GM21526 (cell line): Measurements from ENCODE around the gene COMMD10.

Experiments
- ATAC-seq: cut with Tn5 transposase; IDR thresholded peaks from one replicate; pipeline ENCODE4 v1.9.1; 2021; ENCODE audit warnings: moderate library complexity; ENCODE audit not compliant: unreplicated experiment, low FRiP score

COMMD10 gene

GRCh38 chr5:116280149-116280803 is 195.5 kb downstream of the COMMD10 start:
- ATAC-seq, result no peak

- no peak for ATAC-seq
These were observed 196.5 kb downstream of the COMMD10 start for GRCh38 chr5:116281309-116281708.

GRCh38 chr5:116288524-116288923 is 203.7 kb downstream of the COMMD10 start:
- ATAC-seq, result no peak

- ATAC-seq, result no peak
These were observed 204.5 kb downstream of the COMMD10 start for GRCh38 chr5:116289276-116289675.

- ATAC-seq, result no peak
These were observed 206.4 kb downstream of the COMMD10 start for GRCh38 chr5:116291271-116291670.

- no peak for ATAC-seq
These were observed 207.5 kb downstream of the COMMD10 start for GRCh38 chr5:116292321-116292720.

- no peak for ATAC-seq
These were observed 211.7 kb downstream of the COMMD10 start for GRCh38 chr5:116296335-116297072.

GRCh38 chr5:116297296-116297814 is 212.5 kb downstream of the COMMD10 start:
- ATAC-seq, result no peak

- no peak for ATAC-seq
These were observed 215.2 kb downstream of the COMMD10 start for GRCh38 chr5:116299746-116300640.

GRCh38 chr5:116301110-116301509 is 216.3 kb downstream of the COMMD10 start:
- no peak for ATAC-seq

- no peak for ATAC-seq
These were observed 218.5 kb downstream of the COMMD10 start for GRCh38 chr5:116303340-116303739.

- no peak for ATAC-seq
These were observed 219.0 kb downstream of the COMMD10 start for GRCh38 chr5:116303810-116304209.

- no peak for ATAC-seq
These were observed 221.1 kb downstream of the COMMD10 start for GRCh38 chr5:116305899-116306298.

- no peak for ATAC-seq
These were observed 222.0 kb downstream of the COMMD10 start for GRCh38 chr5:116306846-116307245.

GRCh38 chr5:116308391-116308790 is 223.6 kb downstream of the COMMD10 start:
- no peak for ATAC-seq

- ATAC-seq, result no peak
These were observed 228.5 kb downstream of the COMMD10 start for GRCh38 chr5:116313366-116313765.

- no peak for ATAC-seq
These were observed 230.7 kb downstream of the COMMD10 start for GRCh38 chr5:116315531-116315930.

GRCh38 chr5:116318091-116318854 is 233.4 kb downstream of the COMMD10 start:
- no peak for ATAC-seq

GRCh38 chr5:116320486-116320885 is 235.7 kb downstream of the COMMD10 start:
- ATAC-seq, result no peak

- ATAC-seq, result no peak
These were observed 244.7 kb downstream of the COMMD10 start for GRCh38 chr5:116329503-116329902.
